A549 (cell line): ENCODE data around the gene MAML2.

Source experiments
- CEBPB ChIP-seq, 2 experiments: fragments of >200 bp in 1 of 2; sonication (Bioruptor Twin) in 1 of 2; formaldehyde crosslinking in 1 of 2; IDR thresholded peaks; 2 replicates each; pipeline ENCODE4 v1.6.1; 2012 to 2016
- CTCF ChIP-seq: fragments of >200 bp; sonication (Bioruptor Twin); formaldehyde crosslinking; IDR thresholded peaks from 3 replicates; pipeline ENCODE4 v1.5.1; 2016
- HMGXB4 ChIP-seq: fragments of 250-450 bp; sonication (Bioruptor Pico); IDR thresholded peaks from 2 replicates; pipeline ENCODE4 v1.5.0; 2021; ENCODE audit warnings: mild to moderate bottlenecking, moderate library complexity, borderline replicate concordance
- KDM1A ChIP-seq: fragments of 200-600 bp; sonication (generic); IDR thresholded peaks from 2 replicates; pipeline ENCODE4 v1.6.1; 2016; ENCODE audit warnings: low read depth, mild to moderate bottlenecking
- MAX ChIP-seq: IDR thresholded peaks from 2 replicates; pipeline ENCODE4 v1.6.1; 2012
- POLR2A ChIP-seq: IDR thresholded peaks from 2 replicates; pipeline ENCODE4 v1.6.1; 2012; ENCODE audit warnings: mild to moderate bottlenecking, low read length
- RCOR1 ChIP-seq: fragments of 150-350 bp; IDR thresholded peaks from 2 replicates; pipeline ENCODE4 v1.6.1; 2014; ENCODE audit warnings: antibody characterized with exemption, low read length, low read depth
- TP53 ChIP-seq: fragments of 250-450 bp; sonication (Bioruptor Pico); IDR thresholded peaks from 2 replicates; pipeline ENCODE4 v1.5.0; 2021; ENCODE audit warnings: mild to moderate bottlenecking, moderate library complexity
- ZFP36 ChIP-seq: fragments of 450-650 bp; IDR thresholded peaks from 2 replicates; pipeline ENCODE4 v1.6.1; 2014; ENCODE audit warnings: borderline replicate concordance; ENCODE audit not compliant: partially characterized antibody
- TF ChIP-seq, protein P1 (sequence below): IDR thresholded peaks from 2 replicates; pipeline ENCODE4 v1.6.1; 2012
- TF ChIP-seq, protein P2 (sequence below): IDR thresholded peaks from 2 replicates; pipeline ENCODE4 v1.6.1; 2012; ENCODE audit warnings: low read depth, borderline replicate concordance
- TF ChIP-seq, protein P3 (sequence below): fragments of 450-650 bp; IDR thresholded peaks from 2 replicates; pipeline ENCODE4 v1.6.1; 2014; ENCODE audit warnings: antibody characterized with exemption

GRCh38 chr11:96160732-96161306, 182.2 kb downstream of the MAML2 start:
- TF ChIP-seq CTCF (no peak), POLR2A (no peak), KDM1A (no peak), MAX (no peak), HMGXB4 (no peak), ZFP36 (no peak), RCOR1 (no peak), CEBPB (IDR thresholded peaks at IDR 0.05) (no peak), TP53 (no peak)
- TF ChIP-seq, protein P1, sequence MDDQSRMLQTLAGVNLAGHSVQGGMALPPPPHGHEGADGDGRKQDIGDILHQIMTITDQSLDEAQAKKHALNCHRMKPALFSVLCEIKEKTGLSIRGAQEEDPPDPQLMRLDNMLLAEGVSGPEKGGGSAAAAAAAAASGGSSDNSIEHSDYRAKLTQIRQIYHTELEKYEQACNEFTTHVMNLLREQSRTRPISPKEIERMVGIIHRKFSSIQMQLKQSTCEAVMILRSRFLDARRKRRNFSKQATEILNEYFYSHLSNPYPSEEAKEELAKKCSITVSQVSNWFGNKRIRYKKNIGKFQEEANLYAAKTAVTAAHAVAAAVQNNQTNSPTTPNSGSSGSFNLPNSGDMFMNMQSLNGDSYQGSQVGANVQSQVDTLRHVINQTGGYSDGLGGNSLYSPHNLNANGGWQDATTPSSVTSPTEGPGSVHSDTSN: no peak
- TF ChIP-seq, protein P2, sequence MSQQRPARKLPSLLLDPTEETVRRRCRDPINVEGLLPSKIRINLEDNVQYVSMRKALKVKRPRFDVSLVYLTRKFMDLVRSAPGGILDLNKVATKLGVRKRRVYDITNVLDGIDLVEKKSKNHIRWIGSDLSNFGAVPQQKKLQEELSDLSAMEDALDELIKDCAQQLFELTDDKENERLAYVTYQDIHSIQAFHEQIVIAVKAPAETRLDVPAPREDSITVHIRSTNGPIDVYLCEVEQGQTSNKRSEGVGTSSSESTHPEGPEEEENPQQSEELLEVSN: no peak
- TF ChIP-seq, protein P3, sequence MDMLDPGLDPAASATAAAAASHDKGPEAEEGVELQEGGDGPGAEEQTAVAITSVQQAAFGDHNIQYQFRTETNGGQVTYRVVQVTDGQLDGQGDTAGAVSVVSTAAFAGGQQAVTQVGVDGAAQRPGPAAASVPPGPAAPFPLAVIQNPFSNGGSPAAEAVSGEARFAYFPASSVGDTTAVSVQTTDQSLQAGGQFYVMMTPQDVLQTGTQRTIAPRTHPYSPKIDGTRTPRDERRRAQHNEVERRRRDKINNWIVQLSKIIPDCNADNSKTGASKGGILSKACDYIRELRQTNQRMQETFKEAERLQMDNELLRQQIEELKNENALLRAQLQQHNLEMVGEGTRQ: no peak
